ENCODE data around the gene N4BP2L2. TPM values are rescaled to one million over a fixed set of nuclear protein-coding genes. Genes with fewer than 3 reads are reported as not detected.
A peak's percentile ranks its signal among the peaks of the same experiment; 100 is the strongest.

The N4BP2L2 gene
- total RNA-seq, 1 donor from 2014 or later: 81.9 TPM

GRCh38 chr13:32429433-32429909, 109.1 kb downstream of the N4BP2L2 start:
- Mint-ChIP-seq H3K4me3 (ENCODE audit: unreplicated experiment) (no peak overlapping the region), H3K4me1 (ENCODE audit: low read depth, unreplicated experiment) (peaks cover 10% of the 10 kb centered on the region), H3K27me3 (ENCODE audit: low read depth, unreplicated experiment) (peaks cover 4% of the 10 kb centered on the region), H3K9me3 (ENCODE audit: unreplicated experiment) (peaks cover 1% of the 10 kb centered on the region), H3K36me3 (ENCODE audit: low read depth, unreplicated experiment) (peaks cover 16% of the 10 kb centered on the region), H3K27ac (ENCODE audit: unreplicated experiment) (no peak overlapping the region)
- Histone ChIP-seq H3K27me3 (ENCODE audit: insufficient read depth, low read length) (no peaks in the 10 kb centered on the region), H3K27ac (ENCODE audit: low read depth, low read length) (no peak overlapping the region), H4K20me1 (ENCODE audit: insufficient read depth, low read length) (no peaks in the 10 kb centered on the region), H3K36me3 (ENCODE audit: insufficient read depth, low read length) (no peaks in the 10 kb centered on the region), H3K79me2 (ENCODE audit: insufficient read depth, low read length) (no peaks in the 10 kb centered on the region), H3K4me2 (ENCODE audit: low read length) (no peak overlapping the region), H3K9ac (ENCODE audit: low read length) (no peak overlapping the region), H3K4me1 (ENCODE audit: insufficient read depth, low read length) (peaks cover 5% of the 10 kb centered on the region), H3K4me3 (ENCODE audit: insufficient read depth, low read depth, low read length) (no peak overlapping the region), H2AFZ (ENCODE audit: low read depth, low read length) (no peak overlapping the region), H3K9me3 (ENCODE audit: insufficient read depth, low read depth, low read length) (no peaks in the 10 kb centered on the region)
- no peak for FAIRE-seq
- no peak for TF ChIP-seq EZH2 (IDR thresholded peaks at IDR 0.05; ENCODE audit: insufficient read depth, low read length)
- no peak for TF ChIP-seq CTCF (IDR thresholded peaks at IDR 0.05; ENCODE audit: insufficient read depth, low read depth, low read length)
- no peak for DNase-seq (ENCODE audit: low read depth)

- Histone ChIP-seq H3K79me2 (ENCODE audit: insufficient read depth, low read length) (no peaks in the 10 kb centered on the region), H3K4me2 (ENCODE audit: low read length) (peak overlapping the region; percentile 93), H2AFZ (ENCODE audit: low read depth, low read length) (peak overlapping the region; percentile 72), H3K36me3 (ENCODE audit: insufficient read depth, low read length) (no peaks in the 10 kb centered on the region), H3K4me1 (ENCODE audit: insufficient read depth, low read length) (peaks cover 5% of the 10 kb centered on the region), H4K20me1 (ENCODE audit: insufficient read depth, low read length) (no peaks in the 10 kb centered on the region), H3K9me3 (ENCODE audit: insufficient read depth, low read depth, low read length) (no peaks in the 10 kb centered on the region), H3K4me3 (ENCODE audit: insufficient read depth, low read depth, low read length) (peak overlapping the region; percentile 13), H3K27ac (ENCODE audit: low read depth, low read length) (no peak overlapping the region), H3K9ac (ENCODE audit: low read length) (peak overlapping the region; percentile 75), H3K27me3 (ENCODE audit: insufficient read depth, low read length) (no peaks in the 10 kb centered on the region)
- DNase-seq (ENCODE audit: low read depth) (no peak), FAIRE-seq (no peak)
- Mint-ChIP-seq H3K36me3 (ENCODE audit: low read depth, unreplicated experiment) (peaks cover 19% of the 10 kb centered on the region), H3K27me3 (ENCODE audit: low read depth, unreplicated experiment) (peaks cover 4% of the 10 kb centered on the region), H3K4me3 (ENCODE audit: unreplicated experiment) (peak overlapping the region; percentile 74), H3K9me3 (ENCODE audit: unreplicated experiment) (peaks cover 1% of the 10 kb centered on the region), H3K27ac (ENCODE audit: unreplicated experiment) (peak overlapping the region; percentile 63), H3K4me1 (ENCODE audit: low read depth, unreplicated experiment) (peaks cover 10% of the 10 kb centered on the region)
- TF ChIP-seq CTCF (IDR thresholded peaks at IDR 0.05; ENCODE audit: insufficient read depth, low read depth, low read length) (no peak), EZH2 (IDR thresholded peaks at IDR 0.05; ENCODE audit: insufficient read depth, low read length) (no peak)
These were observed 109.8 kb downstream of the N4BP2L2 start for GRCh38 chr13:32428581-32429432.
